Sciatic nerve (tissue), 2 donors: ENCODE data around the gene CDPF1. TPM values are rescaled to one million over a fixed set of nuclear protein-coding genes. Genes with fewer than 3 reads are reported as not detected.

ENCODE experiments used
- ATAC-seq: fragments of 200-7000 bp; cut with Tn5 transposase; one replicate; pipeline ENCODE4 v1.9.1; 2020; ENCODE audit warnings: mild to moderate bottlenecking, moderate library complexity
- DNase-seq: peaks from one replicate; pipeline ENCODE4 v3.0.0-alpha.2; 2020; ENCODE audit warnings: low spot score
- intact Hi-C: fragments of 100-400 bp; cut with DNase I; formaldehyde crosslinking; loops from one replicate; pipeline ENCODE4 v1.14.2; 2022
- total RNA-seq: library from RNA; stranded (reverse); fragmentation: NEBNext Ultra II Directional; extraction: Animal tissue kit (Norgen Biotek cat#: 25700); gene quantifications from one replicate; pipeline ENCODE4 v1.2.1, GENCODE V29; 2021
- donor health status: DM: no; HTN: no; CAD: no.
- donor health status: DM: no; HTN: no; CAD: no.

The CDPF1 gene
- total RNA-seq, 1 donor from 2014 or later: 6.8 TPM

DNA sequence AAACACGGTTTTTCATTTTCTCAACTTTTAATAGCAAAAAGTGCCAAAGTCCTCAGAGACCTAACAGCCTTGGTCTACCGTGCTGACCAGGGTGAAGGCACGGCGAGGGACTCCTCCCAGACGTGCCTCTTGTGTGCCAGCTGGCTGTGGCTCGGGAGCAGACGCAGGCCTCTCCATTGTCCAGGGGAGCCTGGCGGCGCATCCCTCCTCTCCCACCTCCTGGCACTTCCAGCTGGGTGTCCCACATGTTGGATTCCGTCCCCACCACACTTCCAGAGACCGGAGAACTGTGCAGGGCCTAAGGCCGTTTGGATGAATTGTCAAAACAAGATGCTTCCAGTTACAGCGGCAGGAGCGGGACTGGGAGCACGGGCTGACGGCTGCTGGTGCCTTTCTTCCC is 11.6 kb downstream of the CDPF1 start:
- ATAC-seq (no peak), DNase-seq (no peak)
- intact Hi-C loops: no loop called here

DNA sequence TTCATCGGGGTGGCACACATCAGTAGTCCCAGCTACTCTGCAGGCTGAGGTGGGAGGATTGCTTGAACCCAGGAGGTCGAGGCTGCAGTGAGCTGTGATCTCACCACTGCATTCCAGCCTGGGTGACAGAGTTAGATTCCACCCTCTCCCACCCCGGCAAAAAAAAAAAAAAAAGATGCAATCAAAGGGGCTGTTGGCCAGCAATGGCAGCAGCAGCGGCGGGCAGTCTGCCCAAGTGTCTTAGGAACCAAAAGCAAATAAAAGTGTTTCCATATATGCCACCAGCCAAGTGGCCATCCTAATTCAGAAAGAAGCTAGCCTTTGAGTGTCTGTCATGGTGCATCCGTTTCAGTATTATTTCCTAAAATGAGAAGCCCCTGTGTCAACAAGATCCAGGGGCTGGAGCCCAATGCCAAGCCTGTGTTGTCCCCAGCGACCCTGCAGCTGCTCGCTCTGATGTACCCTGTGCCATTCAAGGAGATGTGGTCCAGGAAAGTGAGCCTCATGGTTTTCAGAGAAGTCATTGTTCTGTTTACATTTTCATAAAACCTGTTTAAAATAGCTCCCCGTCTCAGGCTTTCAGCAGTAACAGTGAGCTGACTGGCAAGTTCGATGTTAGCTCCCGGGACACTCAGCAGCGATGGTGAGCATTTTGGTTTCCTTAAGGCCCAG is 12.5 kb downstream of the CDPF1 start:
- ATAC-seq: no peak
- DNase-seq: no peak
- intact Hi-C loops: no loop called here

DNA sequence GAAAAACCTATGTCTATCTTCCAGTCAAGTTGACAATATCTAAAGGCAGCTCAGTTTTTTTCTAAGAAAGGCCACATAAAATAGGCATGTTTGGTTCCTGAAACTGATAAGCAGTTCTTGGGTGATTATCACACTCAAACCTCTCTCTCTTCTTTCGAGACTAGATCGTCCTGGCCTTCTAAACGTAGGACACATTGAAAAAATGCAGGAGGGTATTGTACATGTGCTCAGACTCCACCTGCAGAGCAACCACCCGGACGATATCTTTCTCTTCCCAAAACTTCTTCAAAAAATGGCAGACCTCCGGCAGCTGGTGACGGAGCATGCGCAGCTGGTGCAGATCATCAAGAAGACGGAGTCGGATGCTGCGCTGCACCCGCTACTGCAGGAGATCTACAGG is 15.1 kb downstream of the CDPF1 start:
- DNase-seq: no peak
- intact Hi-C loops: loop anchor here (5.0 kb wide), 1 partner anchor 878 kb away; no protein-coding TSS in a partner anchor
- ATAC-seq: no peak

DNA sequence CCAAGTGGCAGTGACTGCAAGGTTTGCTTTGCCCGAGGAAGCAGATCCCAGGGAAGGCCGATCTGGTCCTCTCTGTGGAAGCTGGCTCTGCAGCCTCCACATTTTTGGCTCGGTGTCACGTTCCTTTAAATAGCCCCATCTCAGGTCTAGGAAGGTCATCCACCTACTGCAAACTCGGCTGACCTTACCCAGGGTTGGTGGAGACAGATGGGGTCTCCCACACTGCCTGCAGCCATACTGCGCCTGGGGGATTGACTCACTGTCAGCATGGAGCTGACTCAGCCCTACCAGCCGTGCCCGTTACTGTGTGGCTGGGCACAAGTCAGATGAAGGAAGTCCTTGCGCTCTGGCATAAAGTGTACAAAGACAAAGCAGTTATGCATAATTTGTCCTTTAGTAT is 16.9 kb downstream of the CDPF1 start:
- intact Hi-C loops: loop anchor here (5.0 kb wide), 1 partner anchor 876 kb away; no protein-coding TSS in a partner anchor
- ATAC-seq (peak; percentile 79), DNase-seq (no peak)

DNA sequence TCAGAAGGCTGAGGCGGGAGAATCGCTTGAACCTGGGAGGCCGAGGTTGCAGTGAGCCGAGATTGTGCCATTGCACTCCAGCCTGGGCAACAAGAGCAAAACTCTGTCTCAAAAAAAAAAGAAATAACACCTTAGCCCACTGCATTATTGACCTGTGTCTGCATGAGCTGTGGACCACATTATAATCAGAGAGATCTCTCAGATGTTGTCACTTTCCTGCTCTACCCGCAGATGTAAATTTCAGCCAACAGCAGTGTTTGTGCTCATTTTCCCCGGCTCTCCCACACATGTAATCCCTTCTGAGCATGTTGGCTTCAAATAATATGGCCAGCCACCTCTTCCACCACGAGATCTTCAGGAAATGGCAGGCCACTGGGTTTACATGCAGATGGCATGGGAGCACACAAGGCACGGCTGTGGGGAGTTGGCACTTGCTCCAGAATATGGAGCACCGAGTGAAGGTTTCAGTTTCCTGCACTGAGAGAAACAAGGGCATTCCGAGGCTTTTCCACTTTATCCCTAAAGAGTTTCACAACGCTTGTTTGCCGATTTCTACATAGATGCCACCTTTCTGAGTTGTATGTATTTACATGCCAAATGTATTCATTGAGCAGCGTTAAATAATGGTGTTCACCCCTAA is 19.7 kb downstream of the CDPF1 start:
- DNase-seq (no peak), ATAC-seq (no peak)
- intact Hi-C loops: loop anchor here (5.0 kb wide), 1 partner anchor 873 kb away; no protein-coding TSS in a partner anchor

DNA sequence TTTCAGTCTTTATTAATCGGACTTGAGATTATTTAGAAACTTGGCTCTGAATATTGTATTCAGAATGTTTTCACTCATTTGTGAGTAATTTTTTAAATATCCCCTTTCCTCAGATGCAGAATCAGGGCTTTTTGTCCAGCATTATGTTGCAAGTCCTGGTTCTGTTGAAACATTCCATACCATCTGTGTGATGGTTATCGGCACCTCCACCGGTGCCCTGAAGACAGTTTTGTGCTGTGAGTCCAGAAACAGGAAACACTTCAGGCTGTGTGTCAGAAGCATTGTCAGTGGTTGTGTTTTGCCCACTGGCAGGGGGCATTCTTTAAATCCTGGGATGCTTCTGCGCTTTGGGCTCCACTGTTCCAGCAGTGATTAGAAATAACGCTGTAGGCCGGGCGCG is 20.4 kb downstream of the CDPF1 start:
- intact Hi-C loops: loop anchor here (5.0 kb wide), 1 partner anchor 872 kb away; no protein-coding TSS in a partner anchor

DNA sequence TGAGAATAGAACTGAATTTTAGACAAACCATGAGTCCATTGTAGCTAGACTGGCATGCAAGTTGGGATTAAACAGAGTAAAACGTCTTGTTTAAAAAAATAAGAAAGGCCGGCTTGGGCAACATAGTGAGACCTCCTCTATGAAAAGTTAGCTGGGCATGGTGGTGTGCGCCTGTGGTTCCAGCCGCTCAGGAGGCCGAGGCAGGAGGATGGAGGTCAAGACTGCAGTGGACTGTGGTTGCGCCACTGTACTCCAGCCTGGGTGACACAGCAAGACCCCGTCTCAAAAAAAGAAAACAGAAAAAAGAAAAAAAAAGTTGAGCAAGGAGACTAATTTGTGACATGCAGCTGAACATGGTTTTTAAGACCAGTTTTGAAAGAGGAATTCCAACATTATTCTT is 23.5 kb downstream of the CDPF1 start:
- DNase-seq: no peak
- no peak for ATAC-seq
- intact Hi-C loops: no loop called here

More for the DNA sequence above, 20.4 kb downstream of the CDPF1 start:
- no peak for ATAC-seq
- no peak for DNase-seq

DNA sequence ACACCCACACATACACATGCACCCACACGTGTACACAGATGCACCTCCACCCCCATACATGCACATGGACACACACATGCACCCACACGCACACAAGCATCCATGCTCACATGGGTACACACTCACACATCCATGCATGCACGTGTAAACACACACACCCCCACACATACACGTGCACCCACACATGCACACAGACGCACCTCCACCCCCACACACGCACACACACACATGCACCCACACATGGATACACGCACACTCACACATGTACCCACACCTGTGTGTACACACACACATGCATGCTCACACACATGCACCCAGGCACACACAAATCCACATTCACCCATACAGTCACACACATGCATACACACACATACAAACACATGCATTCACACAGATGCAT is 24.5 kb downstream of the CDPF1 start:
- ATAC-seq (no peak), DNase-seq (no peak)
- intact Hi-C loops: no loop called here

DNA sequence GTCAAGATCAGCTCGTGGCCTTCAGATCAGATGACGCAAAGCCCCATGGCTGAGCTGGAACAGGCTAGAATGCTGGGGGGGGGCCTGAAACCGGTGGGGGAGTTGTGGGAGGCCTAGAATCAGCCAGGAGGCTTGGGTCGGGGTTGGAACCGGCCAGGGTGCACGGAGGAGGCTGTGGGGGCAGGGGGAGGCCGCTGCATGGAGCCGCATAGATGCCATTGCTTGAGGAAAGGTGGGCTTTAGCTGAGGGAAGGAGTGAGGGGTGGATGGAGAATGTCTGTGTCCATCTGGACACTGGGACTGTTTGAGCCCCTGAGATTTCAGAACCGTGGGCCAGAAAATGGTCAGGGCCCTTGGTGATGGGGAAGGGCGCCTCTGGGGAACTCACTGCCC is 25.2 kb downstream of the CDPF1 start:
- intact Hi-C loops: no loop called here
- ATAC-seq: peak; percentile 38
- DNase-seq: no peak

DNA sequence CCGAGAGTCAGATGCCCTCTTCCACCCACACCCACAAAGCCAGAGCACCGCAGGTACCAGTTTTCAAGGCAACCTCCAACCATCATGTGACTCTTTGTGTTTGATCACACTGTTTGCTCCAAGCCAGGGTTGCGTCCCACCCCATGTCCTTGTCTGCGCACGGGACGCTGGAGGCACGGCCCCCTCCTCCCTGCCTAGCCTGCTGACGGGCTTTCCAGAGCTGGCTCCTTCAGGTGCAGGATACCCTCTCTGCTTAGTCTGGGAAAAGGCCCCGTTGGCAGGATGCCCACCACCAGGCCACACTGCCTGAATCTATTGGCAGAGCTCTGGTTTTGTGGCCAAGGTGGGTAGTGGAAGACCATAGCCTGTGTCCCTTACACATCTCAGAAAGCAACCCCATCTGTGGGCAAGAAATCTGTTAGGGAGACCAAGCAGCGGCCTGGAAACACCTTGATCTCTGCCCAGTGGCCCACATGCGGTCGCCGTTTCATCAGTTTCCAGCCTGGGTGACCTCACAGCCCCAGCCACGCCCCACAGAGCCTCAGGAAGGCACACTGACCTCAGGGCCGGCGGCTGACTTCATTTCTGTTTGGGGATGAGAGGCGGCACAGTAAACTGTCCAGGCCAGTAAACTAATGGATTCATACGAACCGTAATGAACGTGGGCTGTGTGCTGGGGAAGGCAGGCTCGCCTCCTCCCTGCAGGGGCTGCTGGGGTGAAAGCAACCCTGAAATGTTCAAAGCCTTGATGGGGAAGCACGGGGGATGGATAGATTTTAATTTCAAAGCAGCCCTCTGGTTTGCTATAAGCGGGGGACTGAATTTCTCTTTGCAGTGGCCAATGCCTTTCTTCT is 25.8 kb downstream of the CDPF1 start:
- DNase-seq: no peak
- peak; percentile 15 for ATAC-seq
- intact Hi-C loops: no loop called here

DNA sequence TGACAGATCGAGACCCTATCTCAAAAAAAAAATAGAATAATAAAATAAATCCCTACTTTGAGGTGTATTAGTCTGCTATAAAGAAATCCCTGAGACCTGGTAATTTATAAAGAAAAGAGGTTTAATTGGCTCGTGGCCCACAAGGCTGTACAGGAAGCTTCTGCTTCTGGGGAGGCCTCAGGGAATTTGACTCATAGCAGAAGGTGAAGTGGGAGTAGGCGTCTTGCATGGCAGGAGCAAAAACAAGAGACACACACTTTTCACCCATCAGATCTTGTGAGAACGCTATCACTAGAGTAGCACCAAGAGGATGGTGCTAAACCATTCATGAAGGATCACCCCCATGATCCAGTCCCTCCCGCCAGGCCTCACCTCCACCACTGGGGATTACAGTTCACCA is 29.2 kb downstream of the CDPF1 start:
- intact Hi-C loops: no loop called here
- no peak for DNase-seq
- ATAC-seq: no peak

DNA sequence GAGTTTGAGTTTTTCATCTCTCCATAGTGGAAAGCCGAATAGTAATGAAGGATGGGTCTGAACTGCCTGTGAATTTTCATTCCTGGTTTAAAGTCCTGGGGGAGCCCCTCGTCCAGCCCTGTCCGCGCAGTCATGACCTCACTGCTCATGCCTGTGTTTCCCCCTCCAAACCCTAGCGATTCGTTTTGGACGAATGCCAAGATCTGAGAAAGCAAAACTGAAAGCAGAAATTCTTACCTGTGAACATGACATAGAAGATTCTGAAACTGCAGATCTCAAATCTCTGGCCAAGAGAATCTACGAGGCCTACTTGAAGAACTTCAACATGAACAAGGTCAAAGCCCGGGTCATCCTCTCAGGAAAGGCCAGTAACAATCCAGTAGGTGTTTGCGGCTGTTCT is 30.5 kb downstream of the CDPF1 start:
- ATAC-seq: no peak

DNA sequence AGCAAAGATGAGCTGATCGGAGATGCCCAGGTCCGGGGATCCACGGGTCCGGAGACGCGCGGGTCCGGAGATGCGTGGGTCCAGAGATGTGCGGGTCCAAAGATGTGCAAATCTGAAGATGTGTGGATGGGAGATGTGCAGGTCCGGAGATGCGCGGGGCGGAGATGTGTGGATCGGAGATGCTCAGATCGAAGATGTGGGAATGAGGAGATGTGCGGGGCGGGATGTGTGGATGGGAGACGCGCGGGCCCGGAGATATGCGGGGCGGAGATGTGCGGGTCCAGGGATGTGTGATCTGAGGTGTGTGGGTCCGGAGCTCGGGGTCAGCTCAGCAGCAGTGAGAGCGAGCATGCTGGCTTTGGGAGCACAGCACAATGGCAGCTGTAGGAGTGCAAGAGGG is 35.5 kb downstream of the CDPF1 start:
- ATAC-seq (no peak), DNase-seq (no peak)
- intact Hi-C loops: no loop called here

More for the DNA sequence above, 30.5 kb downstream of the CDPF1 start:
- intact Hi-C loops: no loop called here
- DNase-seq: no peak

DNA sequence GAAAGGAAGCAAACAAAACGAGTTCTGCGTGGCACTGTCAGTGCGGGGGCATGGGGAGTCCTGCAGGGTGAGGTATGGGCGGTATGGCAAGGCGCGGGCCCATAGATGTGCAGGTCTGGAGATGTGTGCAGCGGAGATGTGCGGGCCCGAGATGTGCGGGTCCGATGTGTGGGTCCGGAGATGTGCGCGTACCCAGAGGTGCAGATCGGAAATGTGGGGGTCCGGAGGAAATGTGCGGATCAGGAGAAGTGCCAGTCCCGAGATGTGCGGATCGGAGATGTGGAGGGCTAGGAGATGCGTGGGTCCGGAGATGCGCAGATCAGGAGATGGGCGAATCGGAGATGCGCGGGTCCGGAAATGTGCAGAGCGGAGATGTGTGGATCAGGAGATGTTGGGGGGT is 35.9 kb downstream of the CDPF1 start:
- ATAC-seq (no peak), DNase-seq (no peak)
- intact Hi-C loops: no loop called here

DNA sequence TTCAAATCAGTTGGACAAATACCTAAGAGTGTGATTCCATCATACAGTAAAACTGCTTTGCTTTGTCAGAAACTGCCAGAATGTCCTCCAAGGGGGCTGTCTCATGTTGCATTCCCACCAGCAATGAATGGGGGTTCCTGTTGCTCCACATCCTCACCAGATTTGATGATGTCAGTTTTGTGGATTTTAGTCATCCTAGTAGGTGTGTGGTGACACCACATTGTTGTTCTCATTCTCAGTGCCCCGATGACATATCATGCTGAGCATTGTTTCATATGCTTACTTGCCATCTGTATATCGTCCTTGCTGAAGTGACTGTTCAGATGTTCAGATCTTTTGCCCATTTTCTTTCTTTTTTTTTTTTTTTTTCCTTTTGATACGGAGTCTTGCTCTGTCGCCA is 37.0 kb downstream of the CDPF1 start:
- intact Hi-C loops: no loop called here
- ATAC-seq (no peak), DNase-seq (no peak)

DNA sequence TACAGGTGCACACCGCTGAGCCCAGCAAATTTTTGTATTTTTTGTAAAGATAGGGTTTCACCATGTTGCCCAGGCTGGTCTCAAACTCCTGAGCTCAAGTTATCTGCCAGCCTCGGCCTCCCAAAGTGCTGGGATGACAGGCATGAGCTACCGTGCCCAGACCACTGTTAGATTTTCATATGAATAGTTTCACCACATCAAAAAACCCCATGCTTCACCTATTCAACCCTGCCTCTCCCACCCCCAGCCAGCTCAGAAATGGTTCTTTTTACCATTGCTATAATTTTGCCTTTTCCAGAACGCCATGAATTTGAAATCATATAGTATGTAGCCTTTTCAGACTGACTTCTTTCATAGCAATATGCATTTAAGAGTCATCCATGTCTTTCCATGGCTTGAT is 37.9 kb downstream of the CDPF1 start:
- intact Hi-C loops: no loop called here
- no peak for DNase-seq
- ATAC-seq: no peak

DNA sequence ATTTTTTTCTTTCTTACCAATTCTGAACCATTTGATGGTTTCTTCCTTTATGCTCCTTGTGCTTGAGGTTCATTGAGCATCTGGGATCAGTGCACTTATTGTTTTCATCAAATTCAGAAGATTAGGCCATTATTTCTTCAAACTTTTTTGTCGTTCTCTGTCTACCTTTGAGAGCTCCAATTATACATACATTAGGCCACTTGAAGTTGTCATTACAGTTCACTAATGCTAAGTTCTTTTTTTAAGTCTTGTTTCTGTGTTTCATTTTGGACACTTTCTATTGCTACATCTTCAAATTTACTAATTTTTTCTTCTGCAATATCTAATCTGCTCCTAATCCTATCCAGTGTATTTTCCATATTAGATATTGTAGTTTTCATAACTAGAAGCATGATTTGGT is 40.8 kb downstream of the CDPF1 start:
- no peak for DNase-seq
- intact Hi-C loops: no loop called here
- no peak for ATAC-seq

DNA sequence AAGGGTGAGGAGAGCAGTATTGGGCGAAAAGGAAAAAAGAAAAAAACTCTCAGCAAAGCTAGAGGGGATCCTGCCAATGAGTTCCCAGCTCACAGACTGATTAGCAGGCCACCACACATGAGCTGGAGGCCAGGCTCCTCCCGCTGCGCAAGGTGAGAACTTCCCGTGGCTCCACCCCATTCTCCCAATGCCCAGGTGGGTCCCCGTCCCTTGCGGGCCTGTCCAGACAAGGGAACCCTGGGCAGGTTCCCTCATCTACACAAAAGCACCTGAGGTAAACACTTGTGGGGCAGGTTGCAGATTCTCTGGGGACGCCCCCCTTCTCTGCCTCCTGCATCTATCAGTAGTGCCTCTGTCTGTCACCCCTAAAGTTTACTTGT is 46.5 kb downstream of the CDPF1 start:
- ATAC-seq: no peak
- no peak for DNase-seq
- intact Hi-C loops: no loop called here

DNA sequence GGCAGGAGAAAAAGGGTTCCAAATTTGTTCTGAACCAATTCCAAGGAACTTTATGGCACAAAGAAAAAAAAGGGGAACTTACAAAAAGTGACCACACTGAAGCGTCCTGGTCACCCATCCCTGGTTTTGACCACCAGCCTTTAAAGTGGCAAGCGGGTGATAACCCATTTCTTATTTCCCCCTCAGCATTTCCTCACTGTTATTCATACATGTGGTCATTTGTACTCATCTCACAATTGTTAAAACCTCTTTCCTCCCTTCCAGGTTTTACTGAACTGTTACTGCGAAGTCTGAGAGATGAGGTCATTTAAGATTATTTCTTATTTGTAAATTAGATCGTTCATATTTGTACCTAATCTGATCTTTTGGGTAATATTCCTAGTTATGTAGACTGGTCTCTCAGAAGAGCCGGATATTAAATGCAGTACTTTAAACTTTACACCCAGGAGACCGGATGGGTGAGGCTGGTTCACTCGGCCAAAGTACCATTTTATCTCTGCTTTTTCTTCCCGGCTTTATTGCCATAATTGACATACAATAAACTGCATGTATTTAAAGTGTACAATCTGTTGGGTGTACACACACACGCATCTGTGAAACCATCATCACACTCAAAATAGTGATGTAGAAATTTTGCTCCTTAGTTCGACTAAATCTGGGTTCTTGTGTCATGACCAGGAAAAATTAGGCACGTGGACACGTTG is 47.0 kb downstream of the CDPF1 start:
- ATAC-seq (no peak), DNase-seq (no peak)
- intact Hi-C loops: no loop called here
